Measurements from ENCODE around the gene ATP2C2. TPM values are rescaled to one million over a fixed set of nuclear protein-coding genes. Genes with fewer than 3 reads are reported as not detected.

Gene ATP2C2, protein sequence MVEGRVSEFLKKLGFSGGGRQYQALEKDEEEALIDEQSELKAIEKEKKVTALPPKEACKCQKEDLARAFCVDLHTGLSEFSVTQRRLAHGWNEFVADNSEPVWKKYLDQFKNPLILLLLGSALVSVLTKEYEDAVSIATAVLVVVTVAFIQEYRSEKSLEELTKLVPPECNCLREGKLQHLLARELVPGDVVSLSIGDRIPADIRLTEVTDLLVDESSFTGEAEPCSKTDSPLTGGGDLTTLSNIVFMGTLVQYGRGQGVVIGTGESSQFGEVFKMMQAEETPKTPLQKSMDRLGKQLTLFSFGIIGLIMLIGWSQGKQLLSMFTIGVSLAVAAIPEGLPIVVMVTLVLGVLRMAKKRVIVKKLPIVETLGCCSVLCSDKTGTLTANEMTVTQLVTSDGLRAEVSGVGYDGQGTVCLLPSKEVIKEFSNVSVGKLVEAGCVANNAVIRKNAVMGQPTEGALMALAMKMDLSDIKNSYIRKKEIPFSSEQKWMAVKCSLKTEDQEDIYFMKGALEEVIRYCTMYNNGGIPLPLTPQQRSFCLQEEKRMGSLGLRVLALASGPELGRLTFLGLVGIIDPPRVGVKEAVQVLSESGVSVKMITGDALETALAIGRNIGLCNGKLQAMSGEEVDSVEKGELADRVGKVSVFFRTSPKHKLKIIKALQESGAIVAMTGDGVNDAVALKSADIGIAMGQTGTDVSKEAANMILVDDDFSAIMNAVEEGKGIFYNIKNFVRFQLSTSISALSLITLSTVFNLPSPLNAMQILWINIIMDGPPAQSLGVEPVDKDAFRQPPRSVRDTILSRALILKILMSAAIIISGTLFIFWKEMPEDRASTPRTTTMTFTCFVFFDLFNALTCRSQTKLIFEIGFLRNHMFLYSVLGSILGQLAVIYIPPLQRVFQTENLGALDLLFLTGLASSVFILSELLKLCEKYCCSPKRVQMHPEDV
- 1 to 10 TPM; 1.1 to 3.0 TPM for total RNA-seq
- polyA plus RNA-seq (ENCODE audit: insufficient read depth, low read depth, low replicate concordance) = 5.8 TPM
- long read RNA-seq, donor 1 = 0 reads
- long read RNA-seq, donor 2 = 0 reads

DNA sequence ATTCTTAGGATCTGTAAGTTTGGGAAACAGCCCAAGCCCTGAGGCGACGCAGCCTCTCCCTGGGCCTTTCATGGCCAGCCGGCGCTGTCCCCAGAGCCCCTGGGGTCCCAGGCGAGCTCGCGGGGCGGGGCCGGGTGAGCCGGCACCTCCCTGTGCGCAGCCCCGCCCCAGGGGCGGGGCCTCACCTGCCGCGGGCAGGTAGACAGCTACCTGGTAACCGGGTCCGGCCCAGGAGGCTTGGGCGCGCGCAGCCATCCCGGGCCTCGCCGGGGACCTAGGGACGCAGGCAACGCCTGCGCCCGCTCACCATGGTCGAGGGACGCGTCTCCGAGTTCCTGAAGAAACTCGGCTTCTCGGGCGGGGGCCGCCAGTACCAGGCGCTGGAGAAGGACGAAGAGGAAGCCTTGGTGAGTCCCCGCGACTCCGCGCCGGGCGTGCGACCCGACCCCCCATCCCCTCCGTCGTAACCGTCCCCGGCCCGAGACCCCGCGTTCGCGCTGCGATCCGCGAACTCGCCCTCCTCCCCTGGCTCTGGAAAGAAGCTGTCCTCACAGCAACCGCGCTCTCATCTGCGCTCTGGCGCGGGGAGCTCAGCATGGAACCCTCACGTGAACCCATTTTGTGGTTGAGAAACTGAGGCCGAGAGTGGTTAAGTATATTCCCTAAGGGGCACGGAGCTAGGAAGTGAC lies at the start of gene ATP2C2:
Gene ATP2C2, plus strand, starts transcription at position 231 of the 689 bp plus-strand sequence. Its CDS starts 78 bp downstream, at position 309.
- H3K4me1 ChIP-seq = no peaks in the 10 kb centered on the region
- H3K27me3 ChIP-seq = no peaks in the 10 kb centered on the region
- intact Hi-C loops (cut with DNase I; ENCODE audit: low total_unique reads) = no loop called here
- no peaks in the 10 kb centered on the region for H3K36me3 ChIP-seq (ENCODE audit: low read depth, missing control alignments)
- DNase-seq = no peak
- H3K4me3 ChIP-seq = peak within 1 kb of the TSS; percentile 20 to 31
- TF ChIP-seq, protein P1, sequence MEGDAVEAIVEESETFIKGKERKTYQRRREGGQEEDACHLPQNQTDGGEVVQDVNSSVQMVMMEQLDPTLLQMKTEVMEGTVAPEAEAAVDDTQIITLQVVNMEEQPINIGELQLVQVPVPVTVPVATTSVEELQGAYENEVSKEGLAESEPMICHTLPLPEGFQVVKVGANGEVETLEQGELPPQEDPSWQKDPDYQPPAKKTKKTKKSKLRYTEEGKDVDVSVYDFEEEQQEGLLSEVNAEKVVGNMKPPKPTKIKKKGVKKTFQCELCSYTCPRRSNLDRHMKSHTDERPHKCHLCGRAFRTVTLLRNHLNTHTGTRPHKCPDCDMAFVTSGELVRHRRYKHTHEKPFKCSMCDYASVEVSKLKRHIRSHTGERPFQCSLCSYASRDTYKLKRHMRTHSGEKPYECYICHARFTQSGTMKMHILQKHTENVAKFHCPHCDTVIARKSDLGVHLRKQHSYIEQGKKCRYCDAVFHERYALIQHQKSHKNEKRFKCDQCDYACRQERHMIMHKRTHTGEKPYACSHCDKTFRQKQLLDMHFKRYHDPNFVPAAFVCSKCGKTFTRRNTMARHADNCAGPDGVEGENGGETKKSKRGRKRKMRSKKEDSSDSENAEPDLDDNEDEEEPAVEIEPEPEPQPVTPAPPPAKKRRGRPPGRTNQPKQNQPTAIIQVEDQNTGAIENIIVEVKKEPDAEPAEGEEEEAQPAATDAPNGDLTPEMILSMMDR (IDR thresholded peaks at IDR 0.05) = no peak
- TF ChIP-seq POLR2A (IDR thresholded peaks at IDR 0.05) = no peak
- no peaks in the 10 kb centered on the region for H3K9me3 ChIP-seq
- H3K27ac ChIP-seq = no peak within 1 kb of the TSS
- 2 to 8% methylated on average over 23 to 66 of the region's 66 CpGs for WGBS, 2 donors

DNA sequence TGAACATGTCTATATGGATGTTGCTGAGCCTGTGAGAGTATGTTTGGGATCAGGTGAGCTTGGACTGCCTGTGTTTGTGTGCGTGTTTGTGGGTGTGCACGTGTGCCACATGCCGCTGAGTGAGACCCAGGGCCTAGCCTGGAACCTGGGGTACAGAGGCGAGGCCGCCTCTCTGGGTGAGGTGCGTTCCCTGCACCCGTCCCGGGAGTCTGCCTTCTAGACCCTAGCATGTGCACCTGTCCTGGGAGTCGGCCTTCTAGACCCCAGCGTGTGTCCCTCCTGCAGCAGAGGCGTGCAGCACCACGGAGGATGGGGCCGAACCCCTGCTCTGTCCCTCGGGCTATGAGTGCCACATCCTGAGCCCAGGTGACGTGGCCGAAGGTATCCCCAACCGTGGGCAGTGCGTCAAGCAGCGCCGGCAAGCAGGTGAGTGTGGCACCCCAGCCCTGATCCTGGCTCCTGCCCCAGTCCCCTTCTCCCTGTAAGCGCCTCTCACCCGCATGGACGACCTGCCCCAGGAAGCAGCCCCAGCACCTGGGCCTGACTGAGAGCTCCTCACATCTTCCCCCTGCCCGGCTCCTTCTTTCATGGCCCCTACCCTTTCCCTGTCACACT lies 49.1 kb upstream of the ATP2C2 start:
- H3K36me3 ChIP-seq (ENCODE audit: low read depth, missing control alignments) = no peaks in the 10 kb centered on the region
- H3K27ac ChIP-seq = no peak overlapping the region
- 93 to 100% methylated on average over 6 to 19 of the region's 24 CpGs for WGBS, 2 donors
- no peaks in the 10 kb centered on the region for H3K9me3 ChIP-seq
- TF ChIP-seq, protein P1 (IDR thresholded peaks at IDR 0.05) = no peak
- TF ChIP-seq POLR2A (IDR thresholded peaks at IDR 0.05) = no peak
- intact Hi-C loops (cut with DNase I; ENCODE audit: low total_unique reads) = no loop called here
- no peaks in the 10 kb centered on the region for H3K4me1 ChIP-seq
- no peak for DNase-seq
- H3K4me3 ChIP-seq = no peak overlapping the region
- H3K27me3 ChIP-seq = no peaks in the 10 kb centered on the region

DNA sequence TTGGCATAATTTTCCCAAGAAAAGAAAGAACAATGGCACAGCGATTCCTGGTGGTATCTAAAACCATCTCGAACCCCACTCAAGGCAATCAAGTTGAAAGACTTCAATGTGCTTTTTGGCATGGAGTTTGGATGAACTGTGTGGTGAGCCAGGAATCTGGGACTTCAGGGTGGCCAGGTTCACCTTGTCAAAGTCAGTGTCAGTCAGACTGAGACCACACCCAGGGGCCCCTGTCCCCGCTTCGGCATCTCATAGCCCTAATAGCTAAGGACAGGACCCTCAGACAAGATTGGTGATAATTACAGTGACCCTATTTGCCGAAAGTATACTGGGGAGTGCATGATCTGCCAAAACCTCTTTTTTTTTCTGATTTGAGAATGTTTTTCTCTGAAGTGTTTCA lies 47.8 kb upstream of the ATP2C2 start:
- Histone ChIP-seq H3K36me3 (ENCODE audit: low read depth, missing control alignments) (no peaks in the 10 kb centered on the region), H3K4me1 (no peaks in the 10 kb centered on the region), H3K9me3 (no peaks in the 10 kb centered on the region), H3K27ac (no peak overlapping the region), H3K4me3 (no peak overlapping the region), H3K27me3 (no peaks in the 10 kb centered on the region)
- no peak for DNase-seq
- 85 to 95% methylated on average over 5 of the region's 5 CpGs for WGBS, 2 donors
- TF ChIP-seq, protein P1 (IDR thresholded peaks at IDR 0.05) = no peak
- TF ChIP-seq POLR2A (IDR thresholded peaks at IDR 0.05) = no peak
- intact Hi-C loops (cut with DNase I; ENCODE audit: low total_unique reads) = no loop called here

DNA sequence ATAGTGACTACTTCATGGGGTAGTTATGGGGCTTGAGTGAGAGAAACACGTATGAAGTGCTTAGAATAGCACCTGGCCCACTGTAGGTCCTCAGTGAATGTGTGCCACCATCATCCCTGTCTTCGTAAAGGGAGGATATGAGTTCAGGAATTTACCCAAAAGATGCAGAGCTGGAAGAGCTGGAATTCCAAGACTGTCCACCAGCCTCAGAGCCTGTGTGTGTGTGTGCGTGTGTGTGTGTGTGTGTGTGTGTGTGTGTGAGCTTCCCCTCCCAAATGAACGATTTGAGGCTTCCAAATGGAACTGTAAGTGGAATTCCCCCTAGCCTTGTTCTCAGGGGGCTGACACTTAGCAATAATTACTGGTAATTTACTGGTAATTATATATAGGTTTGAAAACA lies 46.4 kb upstream of the ATP2C2 start:
- H3K27ac ChIP-seq = no peak overlapping the region
- intact Hi-C loops (cut with DNase I; ENCODE audit: low total_unique reads) = no loop called here
- no peaks in the 10 kb centered on the region for H3K27me3 ChIP-seq
- no peak for TF ChIP-seq POLR2A (IDR thresholded peaks at IDR 0.05)
- TF ChIP-seq, protein P1 (IDR thresholded peaks at IDR 0.05) = no peak
- no peaks in the 10 kb centered on the region for H3K9me3 ChIP-seq
- no peak for DNase-seq
- H3K36me3 ChIP-seq (ENCODE audit: low read depth, missing control alignments) = no peaks in the 10 kb centered on the region
- WGBS, 2 donors = 59 to 62% methylated on average over 4 of the region's 4 CpGs
- no peaks in the 10 kb centered on the region for H3K4me1 ChIP-seq
- H3K4me3 ChIP-seq = no peak overlapping the region
